ENCODE data around the gene ARHGEF4.

DNA sequence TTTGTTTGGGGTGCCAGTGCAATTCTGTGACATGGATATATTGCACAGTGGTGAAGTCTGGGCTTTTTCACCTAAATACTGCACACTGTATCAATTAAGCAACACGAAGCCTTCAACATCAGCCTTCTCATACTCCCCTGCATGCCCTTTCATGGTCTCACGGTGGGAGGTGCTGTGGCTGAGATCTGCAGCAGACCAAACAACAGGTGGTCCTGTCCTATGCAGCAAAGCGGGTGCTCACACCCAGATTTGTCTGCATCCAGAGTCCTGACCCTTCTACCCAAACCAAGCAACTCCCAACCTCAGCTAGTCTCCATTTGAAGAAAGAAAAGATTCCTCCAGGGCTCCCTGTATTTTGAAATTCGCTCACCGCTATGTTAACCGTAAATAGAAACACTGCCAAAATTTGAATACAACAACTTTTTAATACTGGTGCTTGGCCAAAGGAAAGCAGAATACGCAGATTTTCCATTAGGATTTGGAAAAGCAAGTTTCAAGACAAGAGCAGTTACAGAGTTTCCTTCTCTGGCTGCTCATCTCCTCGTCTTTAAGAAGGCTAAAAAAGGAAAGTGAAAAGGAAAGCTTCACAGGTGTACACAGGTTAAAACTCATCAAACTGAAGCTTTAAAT, 221.6 kb downstream of the ARHGEF4 start:
- TF ChIP-seq POLR2AphosphoS5 (IDR thresholded peaks at IDR 0.05; ENCODE audit: borderline replicate concordance, low read depth, low read length), result no peak
- TF ChIP-seq EZH2 (IDR thresholded peaks at IDR 0.05), result no peak

Measured in SK-N-MC (cell line).